NCI-H1048 (cell line): ENCODE results near the gene NOX5.
"Not testable (repeated sequence)": the region's sequence is repeated elsewhere in the genome, so short reads cannot be mapped to it uniquely, and the experiment has no call there.

Source experiments
- DNase-seq: peaks from one replicate; lab custom pipeline; 2025; lab: John Stamatoyannopoulos, UW

NOX5 gene

GRCh38 chr15:69014454-69014853, at the start of gene NOX5:
NOX5 (plus strand) TSS chr15:69014695; CDS start chr15:69014736, 41 bp downstream.
- no peak for DNase-seq

- DNase-seq: no peak
These were observed 47.5 kb upstream of the NOX5 start for GRCh38 chr15:68966996-68967395.

- no peak for DNase-seq
These were observed 46.5 kb upstream of the NOX5 start for GRCh38 chr15:68967948-68968347.

- DNase-seq: no peak
These were observed 45.2 kb upstream of the NOX5 start for GRCh38 chr15:68969298-68969697.

- DNase-seq: no peak
These were observed 42.1 kb upstream of the NOX5 start for GRCh38 chr15:68972201-68973065.

GRCh38 chr15:68975651-68976160, 38.8 kb upstream of the NOX5 start:
- DNase-seq: not testable (repeated sequence)

- not testable (repeated sequence) for DNase-seq
These were observed 37.1 kb upstream of the NOX5 start for GRCh38 chr15:68977426-68977825.

GRCh38 chr15:68979006-68979405, 35.5 kb upstream of the NOX5 start:
- DNase-seq: no peak

GRCh38 chr15:68979816-68980215, 34.7 kb upstream of the NOX5 start:
- DNase-seq: no peak

- no peak for DNase-seq
These were observed 33.7 kb upstream of the NOX5 start for GRCh38 chr15:68980786-68981185.

GRCh38 chr15:68981941-68982340, 32.6 kb upstream of the NOX5 start:
- no peak for DNase-seq

GRCh38 chr15:68982976-68983563, 31.4 kb upstream of the NOX5 start:
- no peak for DNase-seq

GRCh38 chr15:68983961-68984481, 30.5 kb upstream of the NOX5 start:
- no peak for DNase-seq

- no peak for DNase-seq
These were observed 29.9 kb upstream of the NOX5 start for GRCh38 chr15:68984586-68984985.

- no peak for DNase-seq
These were observed 29.1 kb upstream of the NOX5 start for GRCh38 chr15:68985361-68985891.

- no peak for DNase-seq
These were observed 28.2 kb upstream of the NOX5 start for GRCh38 chr15:68986322-68986721.

- DNase-seq: no peak
These were observed 27.4 kb upstream of the NOX5 start for GRCh38 chr15:68987120-68987519.

- DNase-seq: no peak
These were observed 26.8 kb upstream of the NOX5 start for GRCh38 chr15:68987676-68988075.

GRCh38 chr15:68989541-68990230, 24.8 kb upstream of the NOX5 start:
- no peak for DNase-seq

- no peak for DNase-seq
These were observed 24.1 kb upstream of the NOX5 start for GRCh38 chr15:68990231-68990991.

- no peak for DNase-seq
These were observed 23.4 kb upstream of the NOX5 start for GRCh38 chr15:68990992-68991500.
